ENCODE results near the gene ACER3. TPM values are rescaled to one million over a fixed set of nuclear protein-coding genes. Genes with fewer than 3 reads are reported as not detected.

ACER3 gene
- total RNA-seq, 1 donor from 2014 or later, result 25.7 TPM

- H3K36me3 Mint-ChIP-seq (ENCODE audit: unreplicated experiment), result no peaks in the 10 kb centered on the region
- DNase-seq, result peak; percentile 34
- H3K27ac Mint-ChIP-seq (ENCODE audit: unreplicated experiment), result peak overlapping the region; percentile 98
- peaks cover 12% of the 10 kb centered on the region for H3K4me1 Mint-ChIP-seq (ENCODE audit: low read depth, unreplicated experiment)
- H3K4me3 Mint-ChIP-seq (ENCODE audit: unreplicated experiment), result peak overlapping the region; percentile 2
- peaks cover 5% of the 10 kb centered on the region for H3K9me3 Mint-ChIP-seq (ENCODE audit: unreplicated experiment)
- peaks cover 4% of the 10 kb centered on the region for H3K27me3 Mint-ChIP-seq (ENCODE audit: unreplicated experiment)
- no peak for TF ChIP-seq CTCF (IDR thresholded peaks at IDR 0.05; ENCODE audit: partially characterized antibody, unreplicated experiment)
Observed at GRCh38 chr11:77027275-77027674, 166.6 kb downstream of the ACER3 start.

- no peak for TF ChIP-seq CTCF (IDR thresholded peaks at IDR 0.05; ENCODE audit: partially characterized antibody, unreplicated experiment)
- Mint-ChIP-seq H3K9me3 (ENCODE audit: unreplicated experiment) (peaks cover 5% of the 10 kb centered on the region), H3K36me3 (ENCODE audit: unreplicated experiment) (no peaks in the 10 kb centered on the region), H3K4me3 (ENCODE audit: unreplicated experiment) (no peak overlapping the region), H3K4me1 (ENCODE audit: low read depth, unreplicated experiment) (peaks cover 12% of the 10 kb centered on the region), H3K27me3 (ENCODE audit: unreplicated experiment) (peaks cover 4% of the 10 kb centered on the region), H3K27ac (ENCODE audit: unreplicated experiment) (no peak overlapping the region)
- no peak for DNase-seq
Observed at GRCh38 chr11:77029829-77030228, 169.1 kb downstream of the ACER3 start.

- H3K27ac Mint-ChIP-seq (ENCODE audit: unreplicated experiment), result no peak overlapping the region
- no peaks in the 10 kb centered on the region for H3K36me3 Mint-ChIP-seq (ENCODE audit: unreplicated experiment)
- peaks cover 5% of the 10 kb centered on the region for H3K9me3 Mint-ChIP-seq (ENCODE audit: unreplicated experiment)
- H3K4me1 Mint-ChIP-seq (ENCODE audit: low read depth, unreplicated experiment), result peaks cover 9% of the 10 kb centered on the region
- H3K4me3 Mint-ChIP-seq (ENCODE audit: unreplicated experiment), result no peak overlapping the region
- DNase-seq, result no peak
- peaks cover 4% of the 10 kb centered on the region for H3K27me3 Mint-ChIP-seq (ENCODE audit: unreplicated experiment)
- TF ChIP-seq CTCF (IDR thresholded peaks at IDR 0.05; ENCODE audit: partially characterized antibody, unreplicated experiment), result no peak
Observed at GRCh38 chr11:77030834-77031414, 170.2 kb downstream of the ACER3 start.

DNA sequence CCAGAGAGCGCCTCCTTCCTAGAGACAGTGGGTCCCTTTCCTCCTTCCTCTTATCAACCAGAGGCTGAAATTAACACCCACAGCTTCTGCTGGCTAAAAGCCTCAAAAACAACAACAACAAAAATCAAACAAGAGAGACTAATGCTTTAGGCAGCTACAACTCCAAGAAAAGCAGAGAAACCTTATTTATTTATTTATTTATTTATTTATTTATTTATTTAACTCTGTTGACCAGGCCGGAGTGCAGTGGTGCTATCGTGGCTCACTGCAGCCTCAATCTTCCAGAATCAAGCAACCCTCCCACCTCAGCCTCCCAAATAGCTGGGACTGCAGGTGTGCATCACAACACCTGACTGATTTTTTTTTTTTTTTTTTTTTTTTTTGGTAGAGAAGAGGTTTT is 170.9 kb downstream of the ACER3 start:
- TF ChIP-seq CTCF (IDR thresholded peaks at IDR 0.05; ENCODE audit: partially characterized antibody, unreplicated experiment), result no peak
- Mint-ChIP-seq H3K4me3 (ENCODE audit: unreplicated experiment) (no peak overlapping the region), H3K4me1 (ENCODE audit: low read depth, unreplicated experiment) (peaks cover 7% of the 10 kb centered on the region), H3K9me3 (ENCODE audit: unreplicated experiment) (peaks cover 5% of the 10 kb centered on the region), H3K27me3 (ENCODE audit: unreplicated experiment) (peaks cover 4% of the 10 kb centered on the region), H3K27ac (ENCODE audit: unreplicated experiment) (no peak overlapping the region), H3K36me3 (ENCODE audit: unreplicated experiment) (no peaks in the 10 kb centered on the region)
- no peak for DNase-seq

- peaks cover 11% of the 10 kb centered on the region for H3K27me3 Mint-ChIP-seq (ENCODE audit: unreplicated experiment)
- TF ChIP-seq CTCF (IDR thresholded peaks at IDR 0.05; ENCODE audit: partially characterized antibody, unreplicated experiment), result no peak
- H3K4me3 Mint-ChIP-seq (ENCODE audit: unreplicated experiment), result no peak overlapping the region
- H3K4me1 Mint-ChIP-seq (ENCODE audit: low read depth, unreplicated experiment), result no peaks in the 10 kb centered on the region
- no peak overlapping the region for H3K27ac Mint-ChIP-seq (ENCODE audit: unreplicated experiment)
- DNase-seq, result no peak
- peaks cover 4% of the 10 kb centered on the region for H3K9me3 Mint-ChIP-seq (ENCODE audit: unreplicated experiment)
- H3K36me3 Mint-ChIP-seq (ENCODE audit: unreplicated experiment), result peaks cover 11% of the 10 kb centered on the region
Observed at GRCh38 chr11:77035039-77035438, 174.3 kb downstream of the ACER3 start.

Data from glutamatergic neuron (in vitro differentiated cells).